Activated naive CD4-positive, alpha-beta T cell (primary cell): ENCODE results near the gene ACOT8.

Experiments used
- DNase-seq, 4 experiments: peaks; one replicate each; lab custom pipeline; 2025; lab: John Stamatoyannopoulos, UW

The ACOT8 gene

DNA sequence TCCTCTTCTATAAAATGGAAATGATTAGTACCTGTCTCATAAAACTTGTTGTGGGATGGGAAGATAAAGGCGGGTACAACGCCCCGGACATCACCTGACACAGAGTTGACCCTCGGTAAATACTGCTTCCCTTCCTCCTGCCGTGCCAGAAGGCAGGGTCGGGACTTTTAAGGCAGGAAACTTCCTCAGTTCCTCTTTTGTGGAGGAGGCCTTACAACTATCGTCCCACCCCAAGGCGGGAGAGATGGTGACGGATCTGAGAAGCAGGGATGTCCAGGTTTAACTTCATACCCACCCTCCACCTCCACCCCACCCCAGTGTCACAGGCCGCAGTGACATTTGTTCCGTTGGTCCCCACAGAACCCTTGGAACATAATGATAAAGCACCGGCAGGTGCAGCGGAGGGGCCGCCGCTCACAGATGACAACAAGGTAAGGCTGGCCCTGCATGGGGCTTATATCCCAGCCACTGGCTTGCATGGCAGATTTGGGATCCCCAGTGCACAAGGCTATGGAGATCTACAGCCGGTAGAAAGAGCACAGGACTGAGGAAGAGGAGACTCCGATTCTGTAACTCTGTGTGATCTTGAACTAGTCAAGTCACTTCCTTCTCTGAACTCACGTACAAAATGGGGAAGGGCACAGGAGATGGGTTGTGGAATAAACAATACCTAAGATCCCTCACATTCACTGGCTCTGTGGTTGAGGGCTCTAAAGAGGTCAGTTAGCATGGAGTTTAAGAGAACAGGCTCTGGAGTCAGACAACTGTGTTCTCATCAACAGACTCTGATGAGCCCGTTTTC, 64.7 kb downstream of the ACOT8 start:
- no peak for DNase-seq
